ENCODE results near the gene WDR35.

The WDR35 gene

GRCh38 chr2:19874726-19875125 lies 115.2 kb downstream of the WDR35 start:
- H3K4me3 ChIP-seq (replicated peaks in 1 of 2; ENCODE audit: low read depth in 2 of 2, low read length in 2 of 2) = no peak overlapping the region
- TF ChIP-seq CTCF (IDR thresholded peaks at IDR 0.05; ENCODE audit: low read depth, low read length) = no peak
- DNase-seq (ENCODE audit: low read depth in 2 of 2) = no peak

- TF ChIP-seq CTCF (IDR thresholded peaks at IDR 0.05; ENCODE audit: low read depth, low read length) = no peak
- H3K4me3 ChIP-seq (replicated peaks in 1 of 2; ENCODE audit: low read depth in 2 of 2, low read length in 2 of 2) = no peak overlapping the region
- no peak for DNase-seq (ENCODE audit: low read depth in 2 of 2)
These were observed 116.9 kb downstream of the WDR35 start for GRCh38 chr2:19873014-19873413.

GRCh38 chr2:19872302-19872701 lies 117.6 kb downstream of the WDR35 start:
- DNase-seq (ENCODE audit: low read depth in 2 of 2) = no peak
- H3K4me3 ChIP-seq (replicated peaks in 1 of 2; ENCODE audit: low read depth in 2 of 2, low read length in 2 of 2) = no peak overlapping the region
- no peak for TF ChIP-seq CTCF (IDR thresholded peaks at IDR 0.05; ENCODE audit: low read depth, low read length)

- no peak overlapping the region for H3K4me3 ChIP-seq (replicated peaks in 1 of 2; ENCODE audit: low read depth in 2 of 2, low read length in 2 of 2)
- no peak for DNase-seq (ENCODE audit: low read depth in 2 of 2)
- TF ChIP-seq CTCF (IDR thresholded peaks at IDR 0.05; ENCODE audit: low read depth, low read length) = no peak
These were observed 118.1 kb downstream of the WDR35 start for GRCh38 chr2:19871836-19872235.

GRCh38 chr2:19870792-19871191 lies 119.1 kb downstream of the WDR35 start:
- no peak for DNase-seq (ENCODE audit: low read depth in 2 of 2)
- no peak overlapping the region for H3K4me3 ChIP-seq (replicated peaks in 1 of 2; ENCODE audit: low read depth in 2 of 2, low read length in 2 of 2)
- TF ChIP-seq CTCF (IDR thresholded peaks at IDR 0.05; ENCODE audit: low read depth, low read length) = no peak

- DNase-seq (ENCODE audit: low read depth in 2 of 2) = peak; percentile 18 to 56
- no peak for TF ChIP-seq CTCF (IDR thresholded peaks at IDR 0.05; ENCODE audit: low read depth, low read length)
- peak overlapping the region; percentile 55 to 59 for H3K4me3 ChIP-seq (replicated peaks in 1 of 2; ENCODE audit: low read depth in 2 of 2, low read length in 2 of 2)
These were observed 121.0 kb downstream of the WDR35 start for GRCh38 chr2:19868701-19869580.

Data from cardiac fibroblast (primary cell).